ENCODE data around the gene SPNS3.

Gene SPNS3

DNA sequence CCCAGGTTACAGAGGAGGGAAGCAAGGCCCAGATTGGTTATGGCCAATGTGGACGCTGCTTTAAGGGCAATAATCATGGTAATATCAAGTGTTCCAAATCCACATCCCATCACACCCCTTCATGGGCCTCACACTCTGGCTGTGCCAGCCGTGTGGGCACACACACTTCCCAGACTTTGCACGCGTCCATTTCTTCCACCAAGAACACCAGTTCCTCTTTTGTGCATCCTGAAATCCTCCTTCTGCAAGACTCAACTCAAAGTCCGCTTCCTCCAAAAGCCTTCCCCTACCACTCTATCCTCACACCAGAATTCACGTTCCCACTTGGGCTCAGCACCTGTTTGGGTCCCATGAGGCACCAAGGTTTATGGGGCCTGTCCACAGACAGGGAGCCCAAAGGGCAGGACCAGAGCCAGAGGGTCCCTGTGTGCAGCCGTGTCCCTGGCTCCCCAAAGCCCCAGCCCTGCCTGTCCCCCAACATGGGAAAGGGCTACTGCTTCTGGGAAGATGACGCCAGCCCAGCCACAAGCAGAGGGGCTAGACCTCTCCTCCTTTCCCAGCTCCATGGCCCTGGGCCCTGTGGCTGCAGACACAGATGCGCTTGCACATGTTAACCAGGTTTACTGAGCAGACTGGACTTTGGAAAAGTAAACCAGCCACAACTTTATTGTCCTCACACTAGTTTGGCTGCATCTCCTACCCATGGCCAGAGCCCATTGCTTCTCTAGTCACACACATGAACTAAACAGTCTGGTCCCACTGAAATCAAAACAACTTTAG, 20.3 kb downstream of the SPNS3 start:
- no peak for TF ChIP-seq ZNF335 (tag by site-specific recombination; conservative IDR thresholded peaks at IDR 0.05)
- no peak for TF ChIP-seq ZNF184 (tag by site-specific recombination; IDR thresholded peaks at IDR 0.05)
- TF ChIP-seq ZFP69B (tag by site-specific recombination; IDR thresholded peaks at IDR 0.05) = no peak
- TF ChIP-seq ZNF585B (tag by site-specific recombination; IDR thresholded peaks at IDR 0.05) = no peak
- TF ChIP-seq ZNF133 (tag by site-specific recombination; IDR thresholded peaks at IDR 0.05) = no peak
- TF ChIP-seq ZNF280C (tag by site-specific recombination; IDR thresholded peaks at IDR 0.05) = no peak
- no peak for TF ChIP-seq ZNF555 (tag by site-specific recombination; conservative IDR thresholded peaks at IDR 0.05)
- TF ChIP-seq ZNF692 (tag by site-specific recombination; IDR thresholded peaks at IDR 0.05) = no peak
- no peak for TF ChIP-seq ZNF610 (tag by site-specific recombination; IDR thresholded peaks at IDR 0.05; ENCODE audit: borderline replicate concordance)
- no peak for TF ChIP-seq ZNF416 (tag by site-specific recombination; IDR thresholded peaks at IDR 0.05)
- TF ChIP-seq ZNF155 (tag by site-specific recombination; IDR thresholded peaks at IDR 0.05) = no peak
- TF ChIP-seq ZNF791 (tag by site-specific recombination; IDR thresholded peaks at IDR 0.05) = no peak
- TF ChIP-seq ZNF354C (tag by site-specific recombination; IDR thresholded peaks at IDR 0.05; ENCODE audit: borderline replicate concordance, low read depth) = no peak
- TF ChIP-seq, protein P1, sequence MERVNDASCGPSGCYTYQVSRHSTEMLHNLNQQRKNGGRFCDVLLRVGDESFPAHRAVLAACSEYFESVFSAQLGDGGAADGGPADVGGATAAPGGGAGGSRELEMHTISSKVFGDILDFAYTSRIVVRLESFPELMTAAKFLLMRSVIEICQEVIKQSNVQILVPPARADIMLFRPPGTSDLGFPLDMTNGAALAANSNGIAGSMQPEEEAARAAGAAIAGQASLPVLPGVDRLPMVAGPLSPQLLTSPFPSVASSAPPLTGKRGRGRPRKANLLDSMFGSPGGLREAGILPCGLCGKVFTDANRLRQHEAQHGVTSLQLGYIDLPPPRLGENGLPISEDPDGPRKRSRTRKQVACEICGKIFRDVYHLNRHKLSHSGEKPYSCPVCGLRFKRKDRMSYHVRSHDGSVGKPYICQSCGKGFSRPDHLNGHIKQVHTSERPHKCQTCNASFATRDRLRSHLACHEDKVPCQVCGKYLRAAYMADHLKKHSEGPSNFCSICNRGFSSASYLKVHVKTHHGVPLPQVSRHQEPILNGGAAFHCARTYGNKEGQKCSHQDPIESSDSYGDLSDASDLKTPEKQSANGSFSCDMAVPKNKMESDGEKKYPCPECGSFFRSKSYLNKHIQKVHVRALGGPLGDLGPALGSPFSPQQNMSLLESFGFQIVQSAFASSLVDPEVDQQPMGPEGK (tag by site-specific recombination; IDR thresholded peaks at IDR 0.05) = no peak
- TF ChIP-seq ZNF768 (tag by site-specific recombination; IDR thresholded peaks at IDR 0.05) = no peak
- TF ChIP-seq ZFP37 (tag by site-specific recombination; IDR thresholded peaks at IDR 0.05) = no peak
- TF ChIP-seq, protein P2, sequence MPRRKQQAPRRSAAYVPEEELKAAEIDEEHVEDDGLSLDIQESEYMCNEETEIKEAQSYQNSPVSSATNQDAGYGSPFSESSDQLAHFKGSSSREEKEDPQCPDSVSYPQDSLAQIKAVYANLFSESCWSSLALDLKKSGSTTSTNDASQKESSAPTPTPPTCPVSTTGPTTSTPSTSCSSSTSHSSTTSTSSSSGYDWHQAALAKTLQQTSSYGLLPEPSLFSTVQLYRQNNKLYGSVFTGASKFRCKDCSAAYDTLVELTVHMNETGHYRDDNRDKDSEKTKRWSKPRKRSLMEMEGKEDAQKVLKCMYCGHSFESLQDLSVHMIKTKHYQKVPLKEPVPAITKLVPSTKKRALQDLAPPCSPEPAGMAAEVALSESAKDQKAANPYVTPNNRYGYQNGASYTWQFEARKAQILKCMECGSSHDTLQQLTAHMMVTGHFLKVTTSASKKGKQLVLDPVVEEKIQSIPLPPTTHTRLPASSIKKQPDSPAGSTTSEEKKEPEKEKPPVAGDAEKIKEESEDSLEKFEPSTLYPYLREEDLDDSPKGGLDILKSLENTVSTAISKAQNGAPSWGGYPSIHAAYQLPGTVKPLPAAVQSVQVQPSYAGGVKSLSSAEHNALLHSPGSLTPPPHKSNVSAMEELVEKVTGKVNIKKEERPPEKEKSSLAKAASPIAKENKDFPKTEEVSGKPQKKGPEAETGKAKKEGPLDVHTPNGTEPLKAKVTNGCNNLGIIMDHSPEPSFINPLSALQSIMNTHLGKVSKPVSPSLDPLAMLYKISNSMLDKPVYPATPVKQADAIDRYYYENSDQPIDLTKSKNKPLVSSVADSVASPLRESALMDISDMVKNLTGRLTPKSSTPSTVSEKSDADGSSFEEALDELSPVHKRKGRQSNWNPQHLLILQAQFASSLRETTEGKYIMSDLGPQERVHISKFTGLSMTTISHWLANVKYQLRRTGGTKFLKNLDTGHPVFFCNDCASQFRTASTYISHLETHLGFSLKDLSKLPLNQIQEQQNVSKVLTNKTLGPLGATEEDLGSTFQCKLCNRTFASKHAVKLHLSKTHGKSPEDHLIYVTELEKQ (tag by site-specific recombination; IDR thresholded peaks at IDR 0.05; ENCODE audit: borderline replicate concordance) = no peak
- no peak for TF ChIP-seq ZNF785 (tag by site-specific recombination; IDR thresholded peaks at IDR 0.05)
- TF ChIP-seq, protein P3, sequence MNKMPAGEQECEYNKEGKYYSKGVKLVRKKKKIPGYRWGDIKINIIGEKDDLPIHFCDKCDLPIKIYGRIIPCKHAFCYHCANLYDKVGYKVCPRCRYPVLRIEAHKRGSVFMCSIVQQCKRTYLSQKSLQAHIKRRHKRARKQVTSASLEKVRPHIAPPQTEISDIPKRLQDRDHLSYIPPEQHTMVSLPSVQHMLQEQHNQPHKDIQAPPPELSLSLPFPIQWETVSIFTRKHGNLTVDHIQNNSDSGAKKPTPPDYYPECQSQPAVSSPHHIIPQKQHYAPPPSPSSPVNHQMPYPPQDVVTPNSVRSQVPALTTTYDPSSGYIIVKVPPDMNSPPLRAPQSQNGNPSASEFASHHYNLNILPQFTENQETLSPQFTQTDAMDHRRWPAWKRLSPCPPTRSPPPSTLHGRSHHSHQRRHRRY (tag by site-specific recombination; IDR thresholded peaks at IDR 0.05) = no peak
- no peak for TF ChIP-seq ZNF10 (tag by site-specific recombination; IDR thresholded peaks at IDR 0.05)
- no peaks in the 10 kb centered on the region for H3K4me1 ChIP-seq (ENCODE audit: control insufficient read depth, insufficient read depth, low read length)
- H3K9me3 ChIP-seq (ENCODE audit: control insufficient read depth, insufficient read depth, low read depth, low read length) = no peaks in the 10 kb centered on the region
- H3K36me3 ChIP-seq (ENCODE audit: control insufficient read depth in 2 of 2, insufficient read depth in 1 of 2, low read length in 2 of 2) = no peaks in the 10 kb centered on the region
- CTCF ChIA-PET = interaction anchor here (0.6 to 0.9 kb wide), 4 partner anchors 15 to 115 kb away, joined by 3 to 4 read pairs (median 3); no protein-coding TSS in a partner anchor
- H3K27ac ChIP-seq (ENCODE audit: extremely low read depth, low read depth, low read length) = no peak overlapping the region
- POLR2A ChIA-PET = interaction anchor here (0.5 kb wide), 1 partner anchor 199 kb away, joined by 3 read pairs; no protein-coding TSS in a partner anchor
- no peak overlapping the region for H3K4me3 ChIP-seq (ENCODE audit: low read depth, low read length)

Measured in HEK293 (cell line).